Measurements from ENCODE around the gene CAMK2B. TPM values are rescaled to one million over a fixed set of nuclear protein-coding genes. Genes with fewer than 3 reads are reported as not detected.
"Not testable (repeated sequence)": the region's sequence is repeated elsewhere in the genome, so short reads cannot be mapped to it uniquely, and the experiment has no call there.

CAMK2B gene
- total RNA-seq, 4 donors from 2014 or later, result 35.3 to 64.8 (median 46.0) TPM

- peak; percentile 93 to 94 for DNase-seq
- H3K4me1 ChIP-seq, result peaks cover 14% of the 10 kb centered on the region in 2 donors
- peak within 1 kb of the TSS; percentile 80 to 98 (median 91) for H3K4me3 ChIP-seq
- TF ChIP-seq POLR2A (IDR thresholded peaks at IDR 0.05) (peak; percentile 77 to 92), CTCF (IDR thresholded peaks at IDR 0.05 in 4 of 5, conservative IDR thresholded peaks at IDR 0.05 in 1 of 5) (peak; percentile 66 to 74 (median 70))
- H3K9me3 ChIP-seq, result no peaks in the 10 kb centered on the region
- in situ Hi-C loops (cut with MboI; ENCODE audit: low sequenced_read_pairs in 4 of 4) (loop anchor here in 1 of 4 donors (25.0 kb wide), 1 partner anchor 286 kb away; the partner anchor contains the start of gene NUDCD3), intact Hi-C loops (cut with DNase I; ENCODE audit: low total_unique reads) (loop anchor here (1.0 to 2.0 kb wide), 2 partner anchors 78 to 119 kb away; partner anchors contain the start of genes POLD2 and POLM)
- peak; percentile 99 to 100 for ATAC-seq
- H3K27ac ChIP-seq, result peak within 1 kb of the TSS; percentile 79 to 91 (median 86)
- H3K36me3 ChIP-seq, result peaks cover 0 to 17% of the 10 kb centered on the region in 2 donors
- no peaks in the 10 kb centered on the region for H3K27me3 ChIP-seq
These were observed 124.5 kb downstream of the CAMK2B start, which contains the start of gene YKT6 for GRCh38 chr7:44200699-44201461. YKT6 (plus strand) TSS chr7:44200978; CDS start chr7:44201136, 158 bp downstream.

- not testable (repeated sequence) for H3K9me3 ChIP-seq, H3K27ac ChIP-seq, ATAC-seq, H3K27me3 ChIP-seq, DNase-seq
- Histone ChIP-seq H3K4me1 (peaks cover 14% of the 10 kb centered on the region in 2 donors), H3K4me3 (peak overlapping the region in 3 of 4 donors; percentile 80 to 98 (median 90)), H3K36me3 (peaks cover 0 to 10% of the 10 kb centered on the region in 2 donors)
- in situ Hi-C loops (cut with MboI; ENCODE audit: low sequenced_read_pairs in 4 of 4) (loop anchor here in 1 of 4 donors (25.0 kb wide), 1 partner anchor 287 kb away; the partner anchor contains the start of gene NUDCD3), intact Hi-C loops (cut with DNase I; ENCODE audit: low total_unique reads) (loop anchor here (1.0 to 2.0 kb wide), 2 partner anchors 77 to 118 kb away; partner anchors contain the start of genes POLD2 and POLM)
These were observed 125.2 kb downstream of the CAMK2B start for GRCh38 chr7:44200163-44200562.

- no peak for DNase-seq
- H3K9me3 ChIP-seq, result no peaks in the 10 kb centered on the region
- peaks cover 11 to 12% of the 10 kb centered on the region in 2 donors for H3K4me1 ChIP-seq
- no peak for ATAC-seq
- in situ Hi-C loops (cut with MboI; ENCODE audit: low sequenced_read_pairs in 4 of 4), result no loop called here
- no peak overlapping the region for H3K27ac ChIP-seq
- H3K4me3 ChIP-seq, result no peak overlapping the region
- no peaks in the 10 kb centered on the region for H3K27me3 ChIP-seq
- TF ChIP-seq CTCF (IDR thresholded peaks at IDR 0.05 in 4 of 5, conservative IDR thresholded peaks at IDR 0.05 in 1 of 5) (no peak), POLR2A (IDR thresholded peaks at IDR 0.05) (no peak)
- intact Hi-C loops (cut with DNase I; ENCODE audit: low total_unique reads), result loop anchor here (2.0 kb wide), 1 partner anchor 177 kb away; no protein-coding TSS in a partner anchor
- H3K36me3 ChIP-seq, result no peaks in the 10 kb centered on the region
These were observed 127.9 kb downstream of the CAMK2B start for GRCh38 chr7:44197474-44197873.

GRCh38 chr7:44196450-44196872 lies 128.9 kb downstream of the CAMK2B start:
- Histone ChIP-seq H3K9me3 (no peaks in the 10 kb centered on the region), H3K27me3 (no peaks in the 10 kb centered on the region), H3K4me3 (no peak overlapping the region), H3K36me3 (no peaks in the 10 kb centered on the region), H3K4me1 (peaks cover 1 to 2% of the 10 kb centered on the region in 2 donors), H3K27ac (no peak overlapping the region)
- intact Hi-C loops (cut with DNase I; ENCODE audit: low total_unique reads), result loop anchor here (2.0 kb wide), 1 partner anchor 176 kb away; no protein-coding TSS in a partner anchor
- ATAC-seq, result peak in 1 of 2 donors; percentile 17
- in situ Hi-C loops (cut with MboI; ENCODE audit: low sequenced_read_pairs in 4 of 4), result no loop called here
- DNase-seq, result no peak
- no peak for TF ChIP-seq POLR2A (IDR thresholded peaks at IDR 0.05)
- TF ChIP-seq CTCF (IDR thresholded peaks at IDR 0.05 in 4 of 5, conservative IDR thresholded peaks at IDR 0.05 in 1 of 5), result peak in 4 of 5 experiments; percentile 18 to 59 (median 48)

- Histone ChIP-seq H3K9me3 (no peaks in the 10 kb centered on the region), H3K36me3 (no peaks in the 10 kb centered on the region), H3K27ac (no peak overlapping the region), H3K27me3 (no peaks in the 10 kb centered on the region), H3K4me1 (no peaks in the 10 kb centered on the region), H3K4me3 (no peak overlapping the region)
- ATAC-seq (no peak), DNase-seq (no peak)
- in situ Hi-C loops (cut with MboI; ENCODE audit: low sequenced_read_pairs in 4 of 4) (no loop called here), intact Hi-C loops (cut with DNase I; ENCODE audit: low total_unique reads) (loop anchor here (2.0 kb wide), 1 partner anchor 175 kb away; no protein-coding TSS in a partner anchor)
- no peak for TF ChIP-seq POLR2A (IDR thresholded peaks at IDR 0.05)
- TF ChIP-seq CTCF (IDR thresholded peaks at IDR 0.05 in 4 of 5, conservative IDR thresholded peaks at IDR 0.05 in 1 of 5), result no peak
These were observed 129.5 kb downstream of the CAMK2B start for GRCh38 chr7:44195889-44196288.

Measured in gastrocnemius medialis (tissue), 4 donors.